Measurements from ENCODE around the gene C1orf56. TPM values are rescaled to one million over a fixed set of nuclear protein-coding genes. Genes with fewer than 3 reads are reported as not detected.

The C1orf56 gene
- polyA plus RNA-seq, 3 donors: 11.1 to 11.5 (median 11.3) TPM

DNA sequence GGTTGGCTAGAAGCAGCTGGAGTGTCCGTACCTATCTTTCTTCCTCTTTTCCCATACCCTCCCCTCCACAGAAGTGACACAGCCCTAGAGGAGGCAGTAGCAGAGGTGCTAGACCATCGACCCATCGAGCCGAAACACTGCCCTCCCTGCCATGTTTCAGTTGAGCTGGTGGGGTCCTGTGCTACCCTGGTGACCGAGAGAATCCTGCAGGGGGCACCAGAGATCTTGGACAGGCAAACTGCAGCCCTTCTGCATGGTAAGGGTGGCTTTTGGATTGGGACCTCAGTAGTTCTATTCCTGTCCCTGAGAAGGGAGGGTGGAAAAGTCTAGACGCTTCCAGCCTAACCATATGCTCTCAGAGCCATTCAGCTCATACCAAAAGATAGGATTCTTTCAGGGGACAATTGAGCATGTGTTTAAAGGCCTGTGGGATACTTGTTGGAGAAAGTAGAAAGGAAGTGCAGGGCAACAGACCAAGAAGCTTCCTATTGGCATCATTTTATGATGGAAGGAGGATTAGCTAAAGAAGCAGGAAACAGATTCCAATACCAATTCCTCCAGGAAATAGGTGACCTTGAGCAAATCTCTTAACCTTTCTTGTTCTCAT is 22.9 kb upstream of the C1orf56 start:
- no peak for DNase-seq (ENCODE audit: low read depth in 3 of 3, low spot score in 2 of 3)

DNA sequence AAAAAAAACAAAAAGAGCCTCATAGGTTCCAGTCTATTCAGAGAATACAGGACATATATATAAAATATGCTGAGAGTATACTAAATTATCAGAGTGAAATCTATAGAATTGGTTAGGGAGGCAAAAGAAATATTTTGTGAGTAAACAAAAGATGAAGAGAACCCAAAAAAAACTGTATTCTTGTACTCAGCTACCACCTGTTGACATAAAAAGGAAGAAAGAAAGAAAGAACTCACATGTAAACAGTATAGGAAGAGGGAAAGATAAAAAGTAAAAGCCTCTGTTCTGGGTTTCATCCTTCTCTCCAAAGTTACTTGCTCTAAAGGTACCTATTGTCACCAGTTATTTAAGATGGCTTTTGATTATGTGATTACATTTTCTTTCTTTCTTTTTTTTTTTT is 21.1 kb upstream of the C1orf56 start:
- no peak for DNase-seq (ENCODE audit: low read depth in 3 of 3, low spot score in 2 of 3)

- DNase-seq (ENCODE audit: low read depth in 3 of 3, low spot score in 2 of 3): no peak
These were observed 15.4 kb upstream of the C1orf56 start for GRCh38 chr1:151032164-151032563.

GRCh38 chr1:151035167-151035566 is 12.4 kb upstream of the C1orf56 start:
- DNase-seq (ENCODE audit: low read depth in 3 of 3, low spot score in 2 of 3): no peak

DNA sequence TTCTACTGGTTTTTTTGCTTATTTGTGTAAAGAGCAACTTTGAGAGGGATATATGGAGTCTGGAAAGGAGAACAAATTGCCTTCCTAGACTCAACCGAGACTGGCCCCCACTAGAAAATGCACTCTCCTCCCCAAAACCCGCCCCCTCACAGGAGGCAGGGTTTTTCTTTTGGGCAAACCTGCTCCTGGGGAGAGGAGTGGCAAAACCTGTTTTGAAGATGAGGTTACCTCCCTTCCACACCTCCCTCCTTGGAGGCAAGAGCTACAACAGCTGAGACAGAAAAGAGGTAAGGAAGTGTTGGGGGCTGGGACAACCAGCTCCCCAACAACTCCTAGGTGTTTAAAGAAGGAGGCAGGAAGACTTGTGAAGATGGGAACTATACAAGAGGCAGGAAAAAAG is 11.2 kb upstream of the C1orf56 start, which contains the start of gene BNIPL:
Gene BNIPL, plus strand, starts transcription at position 231 of the 400 bp plus-strand sequence. Its CDS starts 140 bp downstream, at position 371.
- DNase-seq (ENCODE audit: low read depth in 3 of 3, low spot score in 2 of 3): no peak

DNA sequence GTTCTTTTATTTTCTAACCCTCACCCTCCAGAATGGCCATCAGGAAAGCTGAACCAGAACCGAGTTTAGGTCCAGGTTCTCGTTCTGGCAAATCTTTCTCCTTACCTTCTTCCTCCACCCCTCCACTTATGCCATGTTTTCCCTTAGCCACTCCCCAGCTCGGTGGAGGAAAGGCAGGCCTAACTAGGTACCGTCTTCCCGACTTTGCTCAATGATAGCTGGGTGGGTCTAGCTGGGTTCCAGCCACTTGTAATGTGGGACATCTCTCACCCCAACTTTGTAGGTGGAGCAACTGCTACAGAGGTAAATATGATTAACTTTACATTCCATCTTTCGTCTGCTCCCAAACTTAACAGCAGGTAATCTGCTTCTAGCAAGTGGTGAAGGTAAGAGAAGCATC is 10.5 kb upstream of the C1orf56 start:
- DNase-seq (ENCODE audit: low read depth in 3 of 3, low spot score in 2 of 3): no peak

DNA sequence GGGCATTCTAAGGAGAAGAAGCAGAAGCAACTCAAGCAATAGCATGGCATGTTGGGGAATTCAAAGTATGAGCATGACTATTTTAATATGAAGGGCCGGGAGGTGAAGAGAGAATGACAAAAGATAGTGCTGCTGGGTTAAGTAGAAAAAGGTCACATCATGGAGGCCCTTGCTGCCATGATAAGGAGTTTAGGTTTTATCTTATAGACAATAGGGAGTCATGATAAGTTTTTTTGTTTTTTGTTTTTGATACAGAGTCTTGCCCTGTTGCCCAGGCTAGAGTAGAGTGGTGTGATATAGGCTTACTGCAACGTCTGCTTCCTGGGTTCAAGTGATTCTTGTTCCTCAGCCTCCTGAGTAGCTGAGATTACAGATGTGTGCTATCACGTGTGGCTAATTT is 8.0 kb upstream of the C1orf56 start:
- no peak for DNase-seq (ENCODE audit: low read depth in 3 of 3, low spot score in 2 of 3)

DNA sequence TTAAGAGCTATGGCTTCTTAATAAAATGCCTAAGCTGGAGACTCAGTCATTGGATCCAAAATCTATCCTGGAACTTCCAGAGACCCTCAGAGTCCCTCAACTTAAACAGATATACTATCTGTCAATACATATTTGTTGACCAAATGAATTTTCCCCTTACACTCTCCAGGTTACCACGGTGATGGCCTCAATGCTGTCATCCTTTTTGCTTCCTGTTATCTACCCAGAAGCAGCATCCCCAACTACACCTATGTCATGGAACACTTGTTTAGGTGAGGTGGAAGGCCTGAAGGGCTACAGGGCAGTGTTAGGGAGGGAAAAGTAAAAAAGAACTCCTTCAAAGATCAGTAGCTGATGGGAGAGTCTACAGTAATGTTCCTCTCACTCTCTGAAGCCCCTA is 4.4 kb upstream of the C1orf56 start:
- no peak for DNase-seq (ENCODE audit: low read depth in 3 of 3, low spot score in 2 of 3)

- DNase-seq (ENCODE audit: low read depth in 3 of 3, low spot score in 2 of 3): peak; percentile 44 to 61 (median 48)
These were observed 534 bp downstream of the C1orf56 start for GRCh38 chr1:151047925-151048644.

GRCh38 chr1:151048645-151049032 is 1.1 kb downstream of the C1orf56 start:
- no peak for DNase-seq (ENCODE audit: low read depth in 3 of 3, low spot score in 2 of 3)

- no peak for DNase-seq (ENCODE audit: low read depth in 3 of 3, low spot score in 2 of 3)
These were observed 1.9 kb downstream of the C1orf56 start for GRCh38 chr1:151049458-151049857.

GRCh38 chr1:151050051-151050688 is 2.6 kb downstream of the C1orf56 start:
- no peak for DNase-seq (ENCODE audit: low read depth in 3 of 3, low spot score in 2 of 3)

DNA sequence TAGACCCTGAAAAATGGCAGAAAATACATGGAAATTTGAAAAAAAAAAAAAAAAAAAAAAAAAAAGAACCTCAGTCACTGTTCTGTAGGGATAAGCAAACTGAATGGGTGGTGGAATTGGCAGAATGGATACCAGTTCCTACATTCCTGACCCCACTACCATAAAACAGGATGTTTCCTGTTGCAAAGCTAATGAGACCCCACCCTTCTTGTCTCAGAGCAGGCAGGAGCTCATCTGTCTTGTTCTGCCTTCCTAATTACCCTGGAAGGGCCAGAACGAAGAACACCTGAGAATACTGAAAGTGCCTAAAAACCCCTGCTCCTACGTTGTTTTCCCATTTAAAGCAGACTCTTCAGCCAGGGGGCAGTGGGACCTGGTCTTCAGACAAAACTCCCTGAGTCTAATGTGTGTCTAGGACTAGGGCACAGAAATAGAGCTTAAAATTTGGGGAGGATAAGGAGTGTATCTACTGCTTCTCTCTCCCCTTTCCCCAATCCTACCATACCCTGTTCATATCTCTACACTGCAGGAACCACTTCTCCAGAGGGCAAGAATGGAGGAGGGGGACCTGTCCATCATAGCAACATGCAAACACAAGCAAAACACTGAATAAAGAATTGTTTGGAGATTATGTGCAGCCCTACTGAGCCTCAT is 3.9 kb downstream of the C1orf56 start:
- DNase-seq (ENCODE audit: low read depth in 3 of 3, low spot score in 2 of 3): no peak

- no peak for DNase-seq (ENCODE audit: low read depth in 3 of 3, low spot score in 2 of 3)
These were observed 7.5 kb downstream of the C1orf56 start for GRCh38 chr1:151054971-151055547.

- no peak for DNase-seq (ENCODE audit: low read depth in 3 of 3, low spot score in 2 of 3)
These were observed 8.0 kb downstream of the C1orf56 start for GRCh38 chr1:151055581-151055980.

- DNase-seq (ENCODE audit: low read depth in 3 of 3, low spot score in 2 of 3): no peak
These were observed 8.6 kb downstream of the C1orf56 start for GRCh38 chr1:151056149-151056548.

DNA sequence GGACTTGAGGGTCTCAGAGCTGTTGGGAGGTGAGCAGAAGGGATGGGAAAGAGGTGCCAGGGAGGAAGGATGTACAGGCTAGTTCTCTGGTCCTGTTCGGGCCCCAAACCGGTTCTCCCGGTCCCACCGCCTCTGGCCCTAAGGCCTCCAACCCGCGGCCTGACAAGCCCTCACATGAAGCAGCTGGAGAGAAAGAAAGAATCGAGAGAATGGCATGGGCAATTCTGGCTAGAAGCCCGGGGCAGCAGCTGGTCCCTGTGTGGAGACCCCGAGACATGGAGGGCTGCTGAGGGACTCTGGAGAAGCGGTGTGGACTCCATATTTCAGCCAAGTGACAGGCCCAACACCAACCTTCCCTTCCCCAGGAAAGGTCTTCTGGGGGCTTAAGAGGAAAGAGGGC is 11.1 kb downstream of the C1orf56 start:
- peak; percentile 45 to 61 (median 52) for DNase-seq (ENCODE audit: low read depth in 3 of 3, low spot score in 2 of 3)

GRCh38 chr1:151059109-151060006 is 11.8 kb downstream of the C1orf56 start, which contains the start of gene CDC42SE1:
Gene CDC42SE1 (minus strand): TSS chr1:151059622. CDS start chr1:151055730, 3,892 bp downstream.
- peak; percentile 68 to 76 (median 72) for DNase-seq (ENCODE audit: low read depth in 3 of 3, low spot score in 2 of 3)

DNA sequence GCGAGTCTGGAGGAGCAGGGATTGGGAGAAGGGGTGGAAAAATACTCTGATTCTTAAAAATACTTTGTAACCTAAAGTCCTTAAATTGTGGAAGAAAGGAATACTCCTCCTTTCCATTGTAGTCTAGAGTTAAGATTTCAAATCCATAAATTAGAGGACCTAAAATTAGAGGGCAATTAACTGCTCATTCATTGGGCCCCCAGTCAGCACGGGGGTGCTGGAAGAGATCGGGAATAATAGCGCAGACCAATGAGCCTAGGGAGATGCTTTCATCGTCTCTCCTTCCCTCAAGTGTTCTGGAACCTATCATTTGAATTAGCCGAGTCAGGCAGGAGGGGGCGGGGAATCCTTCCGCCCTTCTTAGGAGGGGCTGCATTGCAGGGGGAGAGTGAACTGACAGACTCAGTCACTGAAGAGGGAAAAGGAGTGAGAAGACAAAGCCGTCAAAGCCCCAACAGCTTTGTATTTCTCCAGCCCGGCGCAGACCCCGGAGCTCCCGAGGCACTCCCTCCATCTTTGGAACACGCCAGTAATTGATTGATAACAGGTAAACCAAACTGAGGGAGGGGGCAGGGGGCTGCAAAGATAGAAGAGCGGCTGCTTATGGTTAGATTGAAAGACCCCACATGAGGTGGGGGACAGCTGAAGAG is 12.6 kb downstream of the C1orf56 start, which contains the start of gene MLLT11:
Gene MLLT11, plus strand, starts transcription at position 391 of the 650 bp plus-strand sequence. CDS start 6,828 bp downstream, outside the sequence.
- peak; percentile 67 to 81 (median 74) for DNase-seq (ENCODE audit: low read depth in 3 of 3, low spot score in 2 of 3)
